Right lobe of liver (tissue), 4 donors: ENCODE data around the gene NEK8.

Source experiments
- POLR2A ChIP-seq: fragments of 450-650 bp; IDR thresholded peaks from one replicate; pipeline ENCODE4 v1.6.1; 2017; ENCODE audit warnings: antibody characterized with exemption, mild to moderate bottlenecking
- TF ChIP-seq, protein P1 (sequence below), 4 donors: fragments of 200-600 bp in 3 of 4; fragments of 450-650 bp in 1 of 4; IDR thresholded peaks; one replicate each; pipeline versions ENCODE4 v1.5.1 to v1.8.0; 2016 to 2022; ENCODE audit warnings: antibody characterized with exemption in 4 of 4, mild to moderate bottlenecking in 2 of 4
- donor health status: DM: no; HTN: no; CAD: no.
- donor health status: DM: no; HTN: no; CAD: no.
- donor health status: DM: no; HTN: yes; CAD: no.

GRCh38 chr17:28705074-28705659 lies 23.4 kb upstream of the NEK8 start:
- TF ChIP-seq, protein P1, sequence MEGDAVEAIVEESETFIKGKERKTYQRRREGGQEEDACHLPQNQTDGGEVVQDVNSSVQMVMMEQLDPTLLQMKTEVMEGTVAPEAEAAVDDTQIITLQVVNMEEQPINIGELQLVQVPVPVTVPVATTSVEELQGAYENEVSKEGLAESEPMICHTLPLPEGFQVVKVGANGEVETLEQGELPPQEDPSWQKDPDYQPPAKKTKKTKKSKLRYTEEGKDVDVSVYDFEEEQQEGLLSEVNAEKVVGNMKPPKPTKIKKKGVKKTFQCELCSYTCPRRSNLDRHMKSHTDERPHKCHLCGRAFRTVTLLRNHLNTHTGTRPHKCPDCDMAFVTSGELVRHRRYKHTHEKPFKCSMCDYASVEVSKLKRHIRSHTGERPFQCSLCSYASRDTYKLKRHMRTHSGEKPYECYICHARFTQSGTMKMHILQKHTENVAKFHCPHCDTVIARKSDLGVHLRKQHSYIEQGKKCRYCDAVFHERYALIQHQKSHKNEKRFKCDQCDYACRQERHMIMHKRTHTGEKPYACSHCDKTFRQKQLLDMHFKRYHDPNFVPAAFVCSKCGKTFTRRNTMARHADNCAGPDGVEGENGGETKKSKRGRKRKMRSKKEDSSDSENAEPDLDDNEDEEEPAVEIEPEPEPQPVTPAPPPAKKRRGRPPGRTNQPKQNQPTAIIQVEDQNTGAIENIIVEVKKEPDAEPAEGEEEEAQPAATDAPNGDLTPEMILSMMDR (IDR thresholded peaks at IDR 0.05) = no peak
- no peak for TF ChIP-seq POLR2A
